ENCODE measurements around the gene KCNG2.

Gene KCNG2

GRCh38 chr18:79823120-79823519, 25.4 kb downstream of the KCNG2 start:
- no peak for DNase-seq

GRCh38 chr18:79825913-79826312, 28.2 kb downstream of the KCNG2 start:
- no peak for DNase-seq

DNA sequence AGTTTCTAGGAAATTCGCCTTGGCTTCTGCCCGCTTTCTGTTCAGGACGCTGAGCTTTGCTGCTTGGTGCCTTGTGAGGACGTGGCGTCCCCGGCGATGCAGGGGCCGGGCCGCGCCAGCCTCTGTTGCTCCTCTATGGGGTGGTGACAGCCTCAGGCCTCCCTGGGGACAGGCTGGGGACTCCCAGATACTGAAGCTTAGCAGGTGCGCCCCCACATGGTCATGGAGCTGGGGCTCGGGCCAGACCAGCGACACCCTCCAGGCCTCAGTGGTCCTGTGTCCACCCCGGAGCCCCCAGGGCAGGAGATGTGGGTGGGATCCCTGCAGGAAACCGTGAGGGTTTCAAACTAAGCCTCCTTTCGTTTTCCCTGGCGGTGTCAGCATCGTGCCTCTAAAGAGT, 29.2 kb downstream of the KCNG2 start:
- DNase-seq: no peak

DNA sequence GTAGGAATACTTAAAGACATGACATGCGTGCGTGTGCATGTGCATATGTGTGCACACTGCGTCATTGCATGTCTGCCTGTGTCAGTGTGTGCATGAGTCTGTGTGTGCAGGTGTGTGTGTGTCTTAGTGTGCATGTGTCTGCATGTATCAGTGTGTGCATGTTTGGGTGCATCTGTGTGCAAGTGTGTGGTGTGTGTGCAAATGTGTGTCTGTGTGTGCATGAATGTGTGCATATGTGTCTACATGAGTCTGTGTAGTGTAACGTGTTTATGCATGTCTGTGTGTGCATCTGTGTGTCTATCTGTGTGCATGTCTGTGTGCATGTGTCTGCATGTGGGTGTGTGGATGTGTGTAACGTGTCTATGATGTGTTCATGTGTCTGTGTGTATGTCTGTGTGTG, 30.5 kb downstream of the KCNG2 start:
- no peak for DNase-seq

DNA sequence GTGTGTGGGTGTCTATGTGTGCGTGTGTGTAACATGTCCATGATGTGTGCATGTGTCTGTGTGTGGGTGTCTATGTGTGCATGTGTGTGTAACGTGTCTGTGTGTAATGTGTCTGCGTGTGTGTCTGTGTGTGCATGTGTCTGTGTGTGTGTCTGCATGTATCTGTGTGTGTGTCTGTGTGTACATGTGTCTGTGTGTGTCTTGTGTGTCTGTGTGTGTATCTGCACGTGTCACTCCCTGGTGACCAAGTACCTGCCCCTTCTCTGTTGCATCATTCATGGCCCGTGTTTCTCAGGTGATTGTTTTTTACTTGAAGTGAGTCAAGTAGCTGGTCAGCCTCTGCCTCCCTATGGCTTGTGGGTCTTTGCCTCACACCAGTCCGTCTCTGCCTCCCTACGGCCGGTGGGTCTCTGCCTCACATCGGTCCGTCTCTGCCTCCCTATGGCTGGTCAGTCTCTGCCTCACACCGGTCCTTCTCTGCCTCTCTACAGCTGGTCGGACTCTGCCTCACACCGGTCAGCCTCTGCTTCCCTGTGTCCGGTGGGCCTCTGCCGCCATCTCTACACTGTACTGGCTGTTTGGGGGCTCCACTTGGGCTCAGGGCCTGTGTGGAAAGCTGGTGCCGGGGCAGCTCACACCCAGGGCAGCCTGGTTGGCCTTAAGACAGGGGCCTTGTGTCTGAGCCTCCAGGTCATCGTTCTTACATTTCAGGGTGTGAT, 31.6 kb downstream of the KCNG2 start:
- no peak for DNase-seq

- DNase-seq: no peak
Observed at GRCh38 chr18:79832169-79832568, 34.4 kb downstream of the KCNG2 start.

DNA sequence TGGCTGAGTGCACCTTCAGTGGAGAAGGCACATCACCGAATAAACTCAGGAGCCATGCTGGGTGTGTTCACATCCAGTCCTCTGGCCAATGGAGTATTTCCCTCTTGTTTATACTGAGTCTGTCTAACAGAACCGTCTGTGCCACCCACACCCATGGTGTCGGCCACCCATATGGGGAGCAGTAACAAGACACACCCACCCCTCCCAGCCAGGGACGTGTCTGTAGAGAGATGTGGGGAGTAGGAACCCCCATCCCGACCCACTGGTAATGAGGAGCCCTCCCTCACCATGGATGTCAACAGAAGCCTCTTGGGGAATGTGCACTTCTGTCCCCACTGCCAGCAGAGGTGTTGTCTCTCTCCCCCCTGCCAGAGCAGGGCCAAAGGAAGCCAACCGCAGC, 37.1 kb downstream of the KCNG2 start:
- no peak for DNase-seq

DNA sequence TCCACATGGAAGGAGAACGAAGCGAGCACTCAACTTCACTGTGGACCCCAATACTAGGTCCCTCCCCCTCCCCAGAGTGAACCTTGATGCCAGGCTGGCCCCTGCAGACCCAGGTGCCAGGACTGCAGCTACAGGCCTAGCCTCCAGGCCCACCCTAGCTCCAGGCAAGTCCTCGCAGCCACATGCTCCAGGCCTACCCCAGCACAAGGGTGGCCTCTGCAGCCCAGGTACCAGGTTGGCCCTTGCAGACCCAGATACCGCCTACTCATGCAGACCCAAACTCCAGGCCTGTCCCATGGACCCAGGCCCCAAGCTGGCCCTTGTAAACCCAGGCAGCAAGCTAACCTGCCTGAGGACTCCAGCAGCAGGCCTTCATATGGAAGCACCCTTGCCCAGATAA, 44.2 kb downstream of the KCNG2 start:
- DNase-seq: no peak

GRCh38 chr18:79844999-79845563, 47.3 kb downstream of the KCNG2 start:
- no peak for DNase-seq

DNA sequence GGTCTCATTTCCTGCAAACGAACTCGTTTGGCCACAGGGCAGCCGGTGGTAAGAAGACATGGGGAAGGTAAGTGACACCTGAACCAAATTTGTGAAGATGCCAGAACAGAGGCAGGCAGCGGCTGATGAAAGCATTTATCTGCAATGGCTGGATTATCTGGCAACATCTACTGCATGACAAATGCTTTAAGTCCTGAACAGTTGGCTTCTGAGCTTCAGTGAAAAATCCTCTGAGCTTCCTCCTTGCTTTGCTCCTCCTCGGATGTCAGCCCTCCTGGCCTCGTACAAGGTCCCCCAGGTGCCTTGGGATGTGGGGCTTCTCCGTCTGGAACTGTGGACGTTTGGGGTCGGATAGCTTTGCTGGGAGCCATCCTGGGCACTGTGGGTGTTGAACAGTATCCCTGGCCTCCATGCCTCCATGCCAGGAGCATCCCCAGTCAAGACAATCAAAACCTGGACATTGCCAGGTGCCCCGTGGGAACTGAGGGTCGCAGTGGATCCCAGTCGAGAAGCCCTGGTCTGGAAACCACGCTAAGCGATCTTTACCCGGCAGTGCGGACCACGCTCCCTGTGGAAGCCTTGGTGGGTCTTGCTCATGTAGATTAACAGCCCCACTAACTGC, 49.3 kb downstream of the KCNG2 start:
- no peak for DNase-seq

- no peak for DNase-seq
Observed at GRCh38 chr18:79847606-79848293, 50.0 kb downstream of the KCNG2 start.

GRCh38 chr18:79848294-79848578, 50.5 kb downstream of the KCNG2 start:
- DNase-seq: no peak

GRCh38 chr18:79848579-79849327, 51.0 kb downstream of the KCNG2 start:
- no peak for DNase-seq

- DNase-seq: no peak
Observed at GRCh38 chr18:79849328-79850207, 51.8 kb downstream of the KCNG2 start.

- no peak for DNase-seq
Observed at GRCh38 chr18:79850731-79851130, 53.0 kb downstream of the KCNG2 start.

DNA sequence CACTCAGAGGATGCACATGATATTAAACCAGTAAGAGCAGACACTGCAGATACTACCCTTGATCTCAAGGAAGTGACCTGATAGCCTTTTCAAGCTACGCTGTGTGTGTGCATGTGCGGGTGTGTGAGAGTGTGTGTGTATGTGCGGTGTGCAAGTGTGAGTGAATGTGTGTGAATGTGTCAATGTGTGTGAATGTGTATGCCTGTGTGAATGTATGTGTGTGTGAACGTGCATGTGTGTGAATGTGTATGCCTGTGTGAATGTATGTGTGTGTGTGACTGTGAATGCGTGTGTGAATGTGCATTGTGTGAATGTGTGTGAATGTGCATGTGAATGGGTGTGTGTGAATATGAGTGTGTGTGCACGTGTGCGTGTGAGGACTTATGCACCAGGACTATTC, 53.8 kb downstream of the KCNG2 start:
- DNase-seq: no peak

DNA sequence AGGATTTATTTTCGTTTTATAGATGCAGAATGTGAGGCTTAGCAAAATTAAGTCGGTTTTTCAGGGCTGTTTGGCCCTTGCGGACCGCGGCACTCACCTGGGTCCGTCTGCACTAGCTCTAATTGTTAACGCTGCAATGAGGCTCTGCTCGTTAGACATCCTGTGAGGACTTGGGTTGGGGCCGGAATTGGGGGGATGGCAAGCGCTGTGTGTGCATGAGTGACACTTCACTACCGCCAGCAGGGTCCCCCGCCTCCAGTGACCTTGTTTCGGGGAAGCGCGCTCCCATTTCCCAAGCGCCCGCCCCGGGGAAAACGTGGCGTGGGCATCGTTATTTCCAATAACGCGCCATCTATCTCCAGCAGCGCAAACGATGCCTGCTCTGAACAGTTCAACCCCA, 54.2 kb downstream of the KCNG2 start:
- DNase-seq: no peak

DNA sequence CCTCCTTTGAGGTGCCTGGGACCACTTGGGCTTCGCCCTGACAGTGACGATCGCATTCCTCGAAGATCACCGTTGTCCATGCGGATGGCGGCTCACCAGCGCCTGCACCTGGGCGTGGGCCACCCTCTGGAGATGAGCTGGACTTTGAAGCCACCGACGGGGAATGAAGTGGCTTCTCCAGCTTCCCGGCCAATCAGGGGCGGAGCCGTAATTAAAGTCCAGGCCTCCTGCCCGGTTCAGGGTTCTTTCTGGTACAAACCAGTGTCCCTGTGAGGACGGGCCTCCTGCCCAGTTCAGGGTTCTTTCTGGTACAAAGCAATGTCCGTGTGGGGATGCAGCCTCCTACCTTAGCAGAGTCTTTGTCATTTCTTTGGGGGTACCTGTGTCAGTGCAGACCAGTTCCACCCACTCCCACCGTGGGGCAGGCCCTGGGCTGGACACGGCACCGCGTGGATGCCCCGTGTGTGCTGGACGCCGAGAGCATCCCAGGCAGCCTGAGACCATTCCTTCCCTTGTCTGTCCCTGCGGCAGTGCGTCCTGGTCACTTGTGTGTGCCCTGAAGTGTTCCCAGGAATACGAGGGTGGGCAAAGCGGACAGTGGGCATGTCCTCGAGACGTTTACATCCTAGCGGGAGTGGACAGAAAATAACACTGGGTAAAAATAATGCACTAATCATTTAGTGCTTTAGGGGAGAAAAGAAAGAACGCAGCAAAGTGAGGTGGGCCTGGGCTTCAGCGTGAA, 55.0 kb downstream of the KCNG2 start:
- no peak for DNase-seq

GRCh38 chr18:79853303-79853992, 55.7 kb downstream of the KCNG2 start:
- DNase-seq: no peak

DNA sequence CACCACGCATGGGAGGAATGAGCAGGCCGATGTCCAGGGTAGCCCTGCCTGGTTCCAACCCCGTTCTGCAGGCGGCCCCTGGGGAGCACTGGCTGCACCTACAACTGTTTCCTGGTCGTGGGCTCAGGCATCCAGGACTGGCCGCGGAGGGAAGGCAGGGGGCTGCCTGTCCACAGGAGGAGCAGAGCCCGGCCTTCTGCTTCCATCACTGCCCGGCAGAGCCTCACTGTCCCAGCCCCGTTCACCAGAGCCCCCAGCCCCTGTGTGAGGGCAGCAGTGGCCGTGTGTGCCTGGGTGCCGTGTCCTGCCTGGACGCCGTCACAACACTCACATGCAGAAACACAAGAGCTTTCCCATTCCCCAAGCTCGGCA, 56.2 kb downstream of the KCNG2 start:
- no peak for DNase-seq
